Activated CD4-positive, CD25-positive, alpha-beta regulatory T cell treated with anti-CD3 and anti-CD28 coated beads, Interleukin-2, amount 50 U/mL, for 72 hours (primary cell): ENCODE results near the gene TAF6.
A peak's percentile ranks its signal among the peaks of the same experiment; 100 is the strongest.

ENCODE experiments used
- DNase-seq: peaks from one replicate; pipeline ENCODE4 v3.0.0; 2021

The TAF6 gene

DNA sequence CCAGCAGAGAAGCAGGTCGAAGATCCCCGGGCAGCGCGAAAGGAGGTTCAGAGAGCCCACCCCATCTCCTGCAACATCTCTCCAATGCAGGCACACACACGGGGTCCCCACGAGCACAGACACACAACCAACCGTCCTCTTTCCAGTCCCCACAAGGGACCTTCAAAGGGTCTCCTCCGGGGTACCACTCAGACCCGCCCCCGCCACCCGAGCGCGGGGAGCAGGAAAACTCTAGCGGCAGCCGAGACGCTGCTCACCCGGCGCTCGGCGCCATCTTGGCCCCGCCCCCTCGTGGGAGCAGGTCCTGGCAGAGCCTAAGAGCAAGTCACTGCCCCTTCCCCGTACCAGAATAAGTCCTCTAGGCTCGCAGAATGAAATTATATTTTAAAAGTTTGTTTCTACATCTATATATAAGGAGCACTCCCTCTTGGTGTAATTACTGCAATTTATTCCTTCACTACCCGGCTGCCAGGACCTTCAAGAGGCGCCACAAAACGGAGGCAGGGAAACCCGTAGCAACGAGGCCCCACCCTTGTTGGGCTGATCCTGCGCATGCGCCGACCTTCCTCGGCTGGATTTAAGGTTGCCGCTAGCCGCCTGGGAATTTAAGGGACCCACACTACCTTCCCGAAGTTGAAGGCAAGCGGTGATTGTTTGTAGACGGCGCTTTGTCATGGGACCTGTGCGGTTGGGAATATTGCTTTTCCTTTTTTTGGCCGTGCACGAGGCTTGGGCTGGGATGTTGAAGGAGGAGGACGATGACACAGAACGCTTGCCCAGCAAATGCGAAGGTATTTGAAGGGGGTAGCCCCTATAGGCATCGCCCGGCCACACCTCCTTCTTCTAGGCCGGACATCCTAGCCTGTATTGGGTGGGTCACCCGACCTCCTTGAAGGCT, at the start of gene TAF6, which contains the start of gene CNPY4:
TSS of gene TAF6 (minus strand) at position 287 of the 898 bp plus-strand sequence. CDS start 5,149 bp downstream, outside the sequence.
TSS of gene CNPY4 (plus strand) at position 563 of the 898 bp plus-strand sequence. CDS start at position 674, 111 bp downstream.
- DNase-seq: peak; percentile 91

DNA sequence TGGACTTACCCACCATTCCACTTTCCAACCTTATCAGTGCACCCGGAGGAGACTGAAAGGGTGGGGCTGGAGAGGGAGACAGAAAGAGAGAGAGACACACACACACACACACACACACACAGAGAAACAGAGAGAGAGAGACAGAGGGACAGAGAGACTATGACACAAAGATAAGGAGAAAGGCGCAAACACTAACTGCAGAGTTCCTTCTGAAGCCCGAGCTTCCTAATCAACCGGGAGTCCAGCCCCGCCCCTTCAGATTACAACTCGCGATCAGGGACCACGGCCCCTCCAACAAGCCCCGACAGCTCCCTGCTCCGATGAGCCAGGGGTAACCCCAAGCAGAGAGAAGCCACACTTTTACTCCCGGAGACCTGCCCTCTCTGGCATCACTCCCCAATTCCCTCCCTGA, 48.8 kb upstream of the TAF6 start:
- DNase-seq: no peak

DNA sequence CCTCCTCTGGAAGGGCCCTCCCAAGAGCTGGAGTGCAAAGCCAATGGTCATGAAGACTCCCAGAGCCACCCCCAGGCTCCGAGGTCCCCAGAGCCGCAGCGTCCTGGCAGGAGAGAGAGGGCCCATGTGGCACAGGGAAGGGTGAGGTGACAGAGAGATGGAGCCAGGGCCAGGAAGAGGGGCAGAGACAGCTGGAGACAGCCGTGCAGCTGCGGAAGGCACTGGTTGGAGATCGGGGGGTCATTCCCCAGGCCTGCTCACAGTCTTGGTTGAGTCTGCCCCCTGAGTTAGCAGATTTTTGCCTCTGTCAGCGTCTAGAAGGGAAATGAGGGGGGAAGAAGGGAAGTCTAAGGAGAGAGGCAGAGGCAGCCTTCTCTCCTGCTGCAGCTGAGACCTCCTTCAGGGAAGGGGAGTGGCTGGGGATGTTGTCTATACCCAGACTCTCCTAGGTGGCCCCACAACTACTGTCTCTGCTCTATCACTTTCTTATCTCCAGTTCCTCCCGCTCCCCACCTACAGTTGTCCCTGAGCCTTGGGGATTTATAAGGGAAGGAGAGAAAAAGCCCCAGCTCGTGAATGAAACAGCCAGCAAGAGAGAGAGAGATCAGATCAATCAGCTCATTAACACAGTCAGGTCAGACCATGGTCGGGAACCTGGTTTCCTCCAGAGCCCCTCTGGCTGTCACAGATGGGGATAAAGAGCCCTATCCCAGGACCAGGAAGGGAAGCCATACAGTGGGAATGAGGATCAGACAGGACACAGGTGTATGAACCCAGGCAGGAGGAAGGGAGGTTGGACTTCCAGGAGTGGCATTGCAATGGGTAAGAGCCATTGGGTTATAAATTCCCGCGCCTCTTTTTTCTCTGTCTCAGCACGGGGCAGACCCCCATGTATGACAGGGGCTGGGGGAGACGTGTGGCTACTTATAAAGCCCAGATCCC, 48.1 kb upstream of the TAF6 start:
- DNase-seq: no peak

DNA sequence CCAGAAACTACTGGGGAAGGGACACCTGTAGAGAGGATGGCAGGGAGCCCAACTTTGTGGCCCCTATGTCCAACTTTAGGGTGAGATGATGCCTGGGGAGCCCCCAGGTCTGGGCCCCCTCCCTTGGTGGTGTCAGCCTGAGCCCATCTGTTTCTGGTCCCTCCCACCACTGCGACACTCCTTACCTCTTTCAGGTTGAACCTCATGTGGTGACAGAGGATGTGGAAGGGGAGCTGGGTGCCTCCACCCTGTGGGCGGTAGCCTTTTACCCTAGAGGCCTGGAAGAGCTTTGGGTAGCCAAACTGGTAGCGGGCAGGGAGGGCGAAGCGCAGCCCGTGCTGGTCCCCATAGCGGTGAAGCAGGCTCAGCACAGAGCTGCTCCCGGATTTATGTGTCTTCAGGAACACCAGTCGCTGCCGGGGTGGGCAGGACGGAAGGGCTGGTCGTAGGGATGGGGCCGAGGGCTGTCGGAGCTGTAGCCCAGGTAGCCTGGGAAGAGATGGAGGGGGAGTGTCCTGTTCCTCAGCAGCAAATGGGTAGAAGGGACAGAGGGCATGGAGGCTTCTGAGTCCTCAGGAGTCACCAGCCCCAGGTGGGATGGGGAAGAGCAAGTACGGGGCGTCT, 47.3 kb upstream of the TAF6 start:
- no peak for DNase-seq

DNA sequence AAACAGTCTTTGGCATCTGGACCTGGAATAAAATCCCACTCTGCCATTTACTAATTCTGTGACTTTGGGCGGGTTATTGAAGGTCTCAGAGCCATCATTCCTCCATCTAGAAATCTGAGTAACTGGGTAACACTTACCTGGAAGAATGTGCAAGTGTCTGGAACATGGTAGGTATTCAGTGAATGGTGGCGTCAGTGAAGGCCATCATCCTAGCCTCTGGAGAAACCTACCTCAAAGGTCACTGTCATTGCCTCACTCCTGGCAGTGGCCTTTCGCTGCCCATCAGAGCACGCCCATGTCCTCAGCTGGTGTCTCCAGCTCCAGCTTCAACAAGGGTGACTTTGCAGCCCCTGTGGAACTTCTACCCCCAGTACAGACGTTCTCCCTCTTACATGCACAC, 44.7 kb upstream of the TAF6 start:
- DNase-seq: no peak

DNA sequence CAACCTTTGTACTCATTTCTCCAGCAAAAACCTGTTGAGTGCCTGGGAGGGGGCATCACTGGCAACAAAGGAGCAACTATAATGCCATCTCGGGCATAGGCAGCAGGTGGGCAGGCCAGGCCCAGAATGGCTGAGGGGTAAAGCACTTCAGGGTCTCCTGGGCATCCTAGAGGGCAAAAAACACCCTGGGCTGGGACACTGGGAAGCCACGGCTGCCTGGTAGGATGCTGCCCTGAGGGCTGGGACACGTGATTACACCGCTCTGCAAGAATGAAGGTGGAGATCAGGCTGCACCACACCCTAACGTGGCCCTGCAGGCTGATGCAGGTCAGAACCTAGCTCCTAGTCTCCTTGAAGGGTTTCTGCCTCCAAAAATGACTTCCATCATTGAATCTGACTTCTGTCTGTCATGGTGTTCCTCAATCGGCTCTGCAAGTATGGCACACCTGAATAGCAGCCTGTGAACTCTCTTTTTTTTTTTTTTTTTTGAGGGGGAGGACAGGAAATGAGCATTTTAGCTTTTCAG, 43.9 kb upstream of the TAF6 start:
- DNase-seq: no peak

DNA sequence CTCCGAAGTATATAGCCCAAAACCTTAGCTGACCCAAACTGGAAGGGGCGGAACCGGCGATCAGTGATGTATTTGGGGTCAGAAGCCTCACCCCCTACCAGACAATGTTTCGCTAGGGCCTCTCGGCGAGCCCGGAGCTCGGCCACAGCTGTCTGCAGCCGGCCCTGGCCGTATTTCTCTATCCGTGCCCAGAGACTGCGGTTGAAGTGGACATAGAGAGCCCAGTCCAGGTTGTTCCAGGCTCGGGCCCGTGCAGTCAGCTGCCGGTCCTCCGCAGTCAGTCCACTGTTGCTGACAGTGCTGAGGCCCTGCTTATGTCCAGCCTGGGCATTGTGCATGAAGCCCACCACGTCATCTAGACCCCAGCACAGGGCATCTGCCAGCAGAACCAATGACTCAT, 40.9 kb upstream of the TAF6 start:
- no peak for DNase-seq

DNA sequence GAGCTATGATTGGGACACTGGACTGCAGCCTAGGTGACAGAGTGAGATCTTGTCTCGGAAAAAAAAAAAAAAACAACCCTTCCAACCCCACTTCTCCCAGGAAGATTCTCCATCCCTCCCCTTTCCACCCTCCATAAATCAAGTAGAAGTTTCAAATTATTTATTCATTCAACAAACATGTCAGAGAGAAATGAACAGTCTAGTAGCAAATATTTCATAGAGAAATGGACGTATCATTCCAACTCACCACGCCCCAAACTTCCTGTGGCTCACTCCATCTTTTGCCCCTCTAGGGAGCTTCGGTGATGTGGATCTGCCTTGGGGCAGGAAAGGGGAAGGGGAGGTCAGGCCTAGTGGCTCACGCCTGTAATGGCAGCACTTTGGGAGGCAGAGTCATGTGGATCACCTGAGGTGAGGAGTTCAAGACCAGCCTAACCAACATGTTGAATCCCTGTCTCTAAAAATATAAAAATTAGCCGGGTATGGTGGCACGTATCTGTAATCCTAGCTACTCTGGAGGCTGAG, 40.0 kb upstream of the TAF6 start:
- DNase-seq: no peak

DNA sequence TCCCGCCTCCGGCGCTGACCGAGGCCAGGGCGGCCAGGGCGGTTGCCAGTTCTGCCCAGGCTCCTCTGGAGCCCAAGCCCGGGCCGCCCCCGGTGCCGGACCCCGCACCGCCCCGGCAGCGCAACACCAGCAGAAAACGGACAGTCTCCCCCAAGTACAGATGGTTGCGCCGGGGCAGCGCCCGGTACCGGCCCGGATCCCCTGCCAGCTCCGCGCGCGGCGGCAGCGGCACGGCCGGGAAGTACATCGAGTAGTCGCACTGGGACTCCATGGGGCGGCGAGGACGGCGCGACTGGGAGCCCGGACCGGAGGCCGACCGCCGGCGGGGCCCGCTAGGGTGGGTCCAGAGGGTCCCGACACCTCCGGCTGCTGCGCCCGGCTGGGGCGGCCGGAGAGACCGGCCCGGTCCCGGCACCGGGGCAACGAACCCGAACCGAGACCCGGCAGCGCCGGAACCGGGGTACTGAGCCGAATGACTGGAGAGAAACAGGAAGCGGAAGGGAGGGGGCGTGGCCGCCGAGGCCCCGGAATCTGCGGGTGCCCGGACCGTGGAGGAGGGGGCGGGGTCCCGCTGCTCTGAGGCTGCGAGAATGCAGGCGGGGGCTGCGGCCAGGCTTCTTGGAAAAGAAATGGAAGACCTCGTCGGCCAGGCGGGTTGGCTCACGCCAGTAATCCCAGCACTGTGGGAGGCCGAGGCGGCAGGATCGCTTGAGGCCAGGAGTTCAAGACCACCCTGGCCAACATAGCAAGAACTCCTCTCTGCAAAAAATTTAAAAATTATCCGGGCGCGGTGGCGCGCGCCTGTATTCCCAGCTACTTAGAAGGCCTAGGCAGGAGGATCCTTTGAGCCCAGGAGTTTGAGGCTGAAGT, 39.3 kb upstream of the TAF6 start, which contains the start of gene TRAPPC14:
TSS of gene TRAPPC14 (minus strand) at position 495 of the 870 bp plus-strand sequence. CDS start at position 271, 224 bp downstream.
- DNase-seq: peak; percentile 94

DNA sequence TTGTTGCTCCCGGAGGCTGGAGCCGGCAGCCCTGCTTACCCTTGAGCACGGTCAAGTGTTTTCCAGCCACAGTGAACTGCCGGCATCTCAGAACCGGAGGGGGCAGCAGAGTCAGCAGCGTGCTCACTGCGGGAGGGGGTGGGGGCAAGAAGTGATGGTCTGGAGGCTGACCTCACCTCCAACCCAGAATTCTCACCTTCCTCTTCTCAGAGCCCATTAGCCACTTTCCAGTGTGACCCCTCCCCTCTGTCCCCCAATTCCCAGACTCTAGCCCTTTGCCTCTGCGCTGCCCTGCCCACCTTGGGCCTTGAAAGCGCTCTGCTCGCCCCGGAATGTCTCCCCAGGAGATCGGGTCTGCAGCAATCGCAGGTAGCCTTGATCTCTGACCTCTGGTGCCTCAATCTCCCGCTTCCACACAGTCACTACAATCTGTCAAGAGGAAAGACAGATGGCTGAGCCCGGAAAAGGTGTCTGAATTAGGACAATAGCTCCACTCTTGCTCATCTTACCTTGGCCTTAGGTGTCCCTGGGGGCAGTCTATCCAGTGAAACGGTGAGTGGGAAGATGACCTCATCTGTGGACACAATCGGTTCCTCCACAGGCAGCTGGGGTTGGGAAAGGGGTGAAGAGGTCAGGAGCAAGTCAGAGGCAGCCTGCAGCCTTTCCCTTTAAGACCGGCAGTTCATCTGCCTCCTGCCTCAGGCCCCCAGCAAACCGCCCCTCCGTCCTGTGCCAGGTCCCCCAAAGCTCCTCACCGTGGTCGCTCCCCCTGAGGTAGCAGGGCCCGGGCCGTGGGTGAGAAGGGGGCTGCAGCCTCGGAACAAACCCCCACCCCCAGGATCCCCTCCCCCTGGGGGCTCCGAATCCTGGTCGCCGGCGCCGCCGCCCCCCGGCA, 38.4 kb upstream of the TAF6 start:
- DNase-seq: no peak

DNA sequence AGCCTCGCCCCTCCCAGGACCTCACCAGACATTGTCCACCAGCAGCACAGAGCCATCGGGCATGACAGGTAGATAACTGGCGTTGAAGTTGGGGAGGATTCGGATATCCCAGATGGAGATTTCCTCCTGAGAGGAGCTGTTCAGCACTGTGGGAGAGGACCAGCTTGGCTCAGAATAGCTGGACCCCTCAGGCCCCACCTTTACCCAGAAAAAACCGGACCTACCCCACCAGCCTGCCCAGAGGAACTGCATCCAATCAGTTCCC, 37.8 kb upstream of the TAF6 start:
- DNase-seq: no peak

DNA sequence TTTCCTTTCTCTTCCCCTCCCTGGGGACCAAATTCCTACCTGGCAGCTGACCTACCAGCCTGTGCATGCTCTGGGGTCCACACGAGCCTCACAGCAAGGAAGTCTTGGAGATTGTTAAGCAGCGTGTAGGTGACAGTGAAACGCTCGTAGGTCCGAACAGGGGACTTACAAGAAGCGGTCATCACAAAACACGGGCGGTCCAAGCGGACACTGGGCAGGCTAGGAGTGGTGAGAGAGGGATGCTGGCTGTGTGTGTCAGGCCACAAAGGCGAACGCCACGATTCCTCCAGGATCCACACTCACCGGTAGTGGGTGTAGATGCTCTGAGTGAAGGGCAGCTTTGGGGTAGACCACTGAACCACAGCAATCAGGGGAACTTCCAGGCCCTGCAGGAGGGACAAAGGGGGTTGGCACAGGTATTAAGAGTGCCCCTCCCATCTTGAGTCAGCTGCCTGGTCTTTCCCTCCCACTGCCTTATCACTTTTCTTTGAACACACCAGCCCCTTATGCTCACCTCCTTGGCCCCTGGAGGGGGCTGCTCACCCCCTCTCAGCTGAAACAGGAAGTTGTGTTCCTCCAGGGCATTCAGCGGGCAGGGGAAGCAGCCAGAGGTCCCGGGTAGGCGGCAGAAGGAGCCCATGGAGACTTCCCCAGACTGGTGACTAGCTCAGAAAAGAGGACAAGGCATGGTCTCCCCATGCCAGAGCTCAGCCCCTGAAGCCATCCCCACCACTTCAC, 37.3 kb upstream of the TAF6 start:
- DNase-seq: no peak

DNA sequence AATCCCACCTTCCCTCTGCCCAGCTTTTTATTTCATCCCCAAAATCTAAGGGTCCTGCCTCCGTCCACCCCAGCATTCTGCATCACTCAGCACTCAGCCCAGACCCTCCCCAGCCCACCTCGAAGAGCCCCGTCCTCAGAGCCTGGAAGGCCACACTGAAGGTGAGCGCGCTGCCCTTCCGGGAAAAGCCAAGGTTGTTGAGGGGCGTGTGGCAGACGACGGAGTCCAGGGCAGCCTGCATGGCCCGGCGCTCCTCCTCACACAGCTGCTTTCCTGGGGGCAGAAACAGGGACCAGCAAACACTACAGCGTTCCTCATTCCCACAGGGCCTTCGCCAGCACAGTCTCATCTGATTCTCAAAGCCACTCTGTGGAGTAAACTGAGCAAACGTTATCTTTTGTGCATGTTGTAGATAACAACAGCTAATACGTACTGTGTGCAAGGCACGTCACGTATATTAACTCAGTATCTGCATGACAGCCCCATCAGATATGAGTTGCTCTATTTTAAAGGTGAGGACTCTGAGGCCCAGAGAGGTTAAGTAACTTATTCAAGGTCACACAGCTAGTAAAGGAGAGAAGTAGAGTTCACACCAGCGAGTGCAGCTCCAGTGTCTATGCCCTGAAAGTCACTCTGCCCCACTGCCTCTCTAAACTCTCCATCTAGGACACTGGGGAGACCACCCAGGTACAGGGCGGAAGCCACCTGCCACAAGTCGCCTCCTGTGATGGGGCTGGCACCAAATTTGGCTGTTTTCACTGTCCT, 36.6 kb upstream of the TAF6 start:
- DNase-seq: no peak

DNA sequence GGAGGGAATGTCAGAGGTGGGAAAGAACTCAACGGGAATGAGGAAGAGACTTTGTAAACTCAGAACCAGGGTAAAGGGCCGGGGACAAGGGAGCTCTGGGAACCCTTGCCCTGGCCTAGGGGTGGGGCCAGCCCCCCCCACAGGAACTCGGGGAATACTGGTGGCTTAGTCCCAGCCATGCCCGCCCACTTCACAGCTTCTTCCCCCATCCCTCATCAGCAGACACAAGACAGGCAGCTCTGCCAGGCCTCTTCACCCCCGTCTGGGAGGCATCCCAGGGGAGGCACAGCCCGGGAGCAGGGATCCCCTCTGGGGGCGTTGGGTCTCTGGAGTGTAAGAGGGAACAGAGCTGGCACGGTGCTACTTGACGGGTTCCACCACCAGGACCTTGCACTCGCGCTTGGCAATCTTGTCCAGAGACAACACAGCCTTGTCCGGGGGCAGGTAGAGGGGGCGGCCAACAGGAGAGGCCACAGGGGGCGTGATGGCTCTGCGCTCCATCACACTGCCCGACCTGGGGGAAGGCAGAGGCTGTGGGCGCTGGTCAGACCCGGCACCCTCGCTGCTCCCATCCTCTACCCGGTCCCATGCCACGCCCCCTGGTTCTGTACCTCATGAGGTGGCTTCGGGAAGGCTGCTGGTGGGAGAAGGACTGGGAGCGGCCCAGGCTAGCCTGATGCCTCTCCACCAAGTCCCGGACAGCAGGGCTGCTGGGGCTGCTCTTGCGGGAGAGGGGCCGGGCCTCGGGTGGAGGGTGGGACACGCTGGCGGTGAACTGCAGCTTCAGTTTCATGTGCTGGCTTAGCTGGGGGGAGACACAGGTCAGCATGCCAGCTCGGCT, 35.7 kb upstream of the TAF6 start:
- DNase-seq: no peak

DNA sequence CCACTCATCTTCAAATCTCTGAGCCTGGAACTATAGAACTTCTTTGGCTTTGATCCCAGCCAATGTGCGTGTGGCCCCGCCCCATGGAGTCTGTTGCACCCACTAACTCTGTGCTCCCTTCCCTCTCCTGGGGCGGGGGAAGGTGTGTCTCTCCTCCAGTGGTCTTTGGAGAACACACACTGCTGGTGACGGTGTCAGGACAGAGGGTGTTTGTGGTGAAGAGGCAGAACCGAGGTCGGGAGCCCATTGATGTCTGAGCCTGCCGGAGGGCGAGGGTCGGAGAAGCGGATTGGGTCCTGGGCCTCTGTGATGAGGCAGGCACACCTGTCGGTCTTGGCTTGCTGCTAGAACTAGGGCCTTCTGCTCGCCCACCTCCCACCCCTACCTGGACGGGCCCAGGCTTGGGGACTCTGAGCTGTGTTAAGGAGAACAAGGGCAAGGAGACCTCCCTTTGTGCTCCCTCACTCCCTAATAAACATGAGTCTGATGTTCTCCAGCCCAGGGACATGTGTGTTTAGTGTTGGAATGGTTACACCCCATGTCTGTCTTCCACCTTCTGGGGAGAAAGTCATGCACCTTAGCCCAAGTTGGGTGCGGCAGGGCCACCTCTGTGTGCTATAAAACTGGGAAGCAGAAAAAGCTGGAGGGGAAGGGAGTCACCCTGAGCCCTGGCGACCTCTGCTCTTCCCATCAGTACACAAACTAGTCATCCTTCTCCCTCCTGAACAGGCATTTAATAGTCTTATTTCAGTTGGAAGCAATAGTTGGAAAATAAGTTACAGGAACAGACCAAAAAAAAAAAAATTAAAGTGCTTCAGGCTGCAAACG, 34.8 kb upstream of the TAF6 start:
- DNase-seq: no peak

DNA sequence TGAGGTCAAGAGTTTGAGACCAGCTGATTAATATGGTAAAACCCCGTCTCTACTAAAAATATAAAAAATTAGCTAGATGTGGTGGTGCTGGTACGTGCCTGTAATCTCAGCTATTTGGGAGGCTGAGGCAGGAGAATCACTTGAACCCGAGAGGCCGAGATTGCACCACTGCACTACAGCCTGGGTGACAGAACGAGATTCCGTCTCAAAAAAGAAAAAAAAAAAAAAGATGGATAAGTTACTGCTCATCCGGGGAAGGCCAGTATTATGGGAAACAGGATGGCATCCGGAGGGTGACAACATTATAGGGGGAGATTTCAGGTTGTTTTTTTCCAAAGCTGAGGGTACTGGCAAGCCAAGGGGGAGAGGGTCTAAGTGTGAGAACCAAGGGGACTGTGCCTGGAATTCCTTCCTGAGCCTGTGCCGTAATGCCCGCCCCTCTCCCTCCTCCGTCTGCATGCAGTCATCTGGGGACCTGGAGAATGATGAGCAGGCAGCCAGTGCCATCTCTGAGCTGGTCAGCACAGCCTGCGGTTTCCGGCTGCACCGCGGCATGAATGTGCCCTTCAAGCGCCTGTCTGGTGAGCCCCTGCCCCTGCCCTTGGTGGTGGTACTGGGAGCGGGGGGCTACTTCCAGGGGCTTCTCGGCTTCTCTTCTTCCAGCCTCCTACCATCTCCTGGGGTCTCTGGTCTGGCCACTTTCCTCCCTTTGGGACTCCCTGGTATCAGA, 33.9 kb upstream of the TAF6 start:
- DNase-seq: no peak
